ENCODE results near the gene SPATA3. TPM values are rescaled to one million over a fixed set of nuclear protein-coding genes. Genes with fewer than 3 reads are reported as not detected.

The SPATA3 gene
- total RNA-seq, 1 donor from 2014 or later, result not detected

DNA sequence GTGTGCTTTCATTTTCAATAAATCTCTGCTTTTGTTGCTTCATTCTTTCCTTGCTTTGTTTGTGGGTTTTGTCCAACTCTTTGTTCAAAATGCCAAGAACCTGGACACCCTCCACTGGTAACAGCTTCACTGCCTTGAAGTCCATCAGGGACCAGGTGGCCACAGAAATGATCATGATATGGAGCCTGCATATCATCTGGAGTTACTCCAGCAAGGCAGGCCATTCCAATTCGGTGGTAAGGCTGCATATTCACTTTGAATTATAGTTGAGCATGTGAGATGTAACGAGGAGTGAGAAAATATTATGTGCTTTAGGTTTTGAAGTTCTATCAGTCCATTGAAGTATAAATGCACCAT lies 26.3 kb upstream of the SPATA3 start:
- TF ChIP-seq CTCF (IDR thresholded peaks at IDR 0.05; ENCODE audit: insufficient read depth, low read length, severe bottlenecking), result no peak
- H3K4me3 ChIP-seq (ENCODE audit: low read depth, low read length), result no peak overlapping the region
- DNase-seq (ENCODE audit: low read depth) (no peak), FAIRE-seq (no peak)
- H3K27me3 ChIP-seq (ENCODE audit: control insufficient read depth, insufficient read depth, low read length), result no peaks in the 10 kb centered on the region
- no peaks in the 10 kb centered on the region for H3K36me3 ChIP-seq (ENCODE audit: control insufficient read depth, insufficient read depth, low read length)

DNA sequence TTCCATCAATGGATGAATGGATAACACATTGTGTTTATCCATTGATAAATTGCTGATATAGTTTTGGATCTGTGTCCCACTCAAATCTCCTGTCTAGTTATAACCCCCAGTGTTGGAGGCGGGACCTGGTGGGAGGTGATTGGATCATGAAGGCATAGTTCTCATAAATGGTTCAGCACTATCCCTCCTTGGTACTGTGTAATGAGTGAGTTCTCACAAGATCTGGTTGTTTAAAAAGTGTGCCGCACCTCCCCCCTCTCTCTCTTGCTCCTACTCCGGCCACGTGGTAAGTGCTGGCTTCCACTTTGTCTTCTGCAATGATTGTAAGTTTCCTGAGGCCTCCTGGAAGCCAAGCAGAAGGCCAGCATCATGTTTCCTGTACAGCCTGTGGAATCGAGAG lies 23.9 kb upstream of the SPATA3 start:
- FAIRE-seq, result no peak
- H3K36me3 ChIP-seq (ENCODE audit: control insufficient read depth, insufficient read depth, low read length), result no peaks in the 10 kb centered on the region
- H3K27me3 ChIP-seq (ENCODE audit: control insufficient read depth, insufficient read depth, low read length), result no peaks in the 10 kb centered on the region
- no peak for DNase-seq (ENCODE audit: low read depth)
- no peak for TF ChIP-seq CTCF (IDR thresholded peaks at IDR 0.05; ENCODE audit: insufficient read depth, low read length, severe bottlenecking)
- H3K4me3 ChIP-seq (ENCODE audit: low read depth, low read length), result no peak overlapping the region

GRCh38 chr2:230974096-230974913 lies 21.6 kb upstream of the SPATA3 start:
- DNase-seq (ENCODE audit: low read depth), result peak; percentile 66
- Histone ChIP-seq H3K36me3 (ENCODE audit: control insufficient read depth, insufficient read depth, low read length) (no peaks in the 10 kb centered on the region), H3K27me3 (ENCODE audit: control insufficient read depth, insufficient read depth, low read length) (no peaks in the 10 kb centered on the region), H3K4me3 (ENCODE audit: low read depth, low read length) (no peak overlapping the region)
- no peak for FAIRE-seq
- TF ChIP-seq CTCF (IDR thresholded peaks at IDR 0.05; ENCODE audit: insufficient read depth, low read length, severe bottlenecking), result no peak

GRCh38 chr2:230975927-230976326 lies 20.0 kb upstream of the SPATA3 start:
- DNase-seq (ENCODE audit: low read depth), result no peak
- no peak for FAIRE-seq
- Histone ChIP-seq H3K4me3 (ENCODE audit: low read depth, low read length) (no peak overlapping the region), H3K27me3 (ENCODE audit: control insufficient read depth, insufficient read depth, low read length) (no peaks in the 10 kb centered on the region), H3K36me3 (ENCODE audit: control insufficient read depth, insufficient read depth, low read length) (no peaks in the 10 kb centered on the region)
- TF ChIP-seq CTCF (IDR thresholded peaks at IDR 0.05; ENCODE audit: insufficient read depth, low read length, severe bottlenecking), result no peak

GRCh38 chr2:230976671-230977171 lies 19.2 kb upstream of the SPATA3 start:
- no peaks in the 10 kb centered on the region for H3K27me3 ChIP-seq (ENCODE audit: control insufficient read depth, insufficient read depth, low read length)
- no peak overlapping the region for H3K4me3 ChIP-seq (ENCODE audit: low read depth, low read length)
- H3K36me3 ChIP-seq (ENCODE audit: control insufficient read depth, insufficient read depth, low read length), result no peaks in the 10 kb centered on the region
- TF ChIP-seq CTCF (IDR thresholded peaks at IDR 0.05; ENCODE audit: insufficient read depth, low read length, severe bottlenecking), result no peak
- DNase-seq (ENCODE audit: low read depth) (no peak), FAIRE-seq (no peak)

- no peak for DNase-seq (ENCODE audit: low read depth)
- TF ChIP-seq CTCF (IDR thresholded peaks at IDR 0.05; ENCODE audit: insufficient read depth, low read length, severe bottlenecking), result no peak
- Histone ChIP-seq H3K4me3 (ENCODE audit: low read depth, low read length) (no peak overlapping the region), H3K36me3 (ENCODE audit: control insufficient read depth, insufficient read depth, low read length) (no peaks in the 10 kb centered on the region), H3K27me3 (ENCODE audit: control insufficient read depth, insufficient read depth, low read length) (no peaks in the 10 kb centered on the region)
- FAIRE-seq, result no peak
These were observed 15.5 kb upstream of the SPATA3 start for GRCh38 chr2:230980468-230980867.

Data from bronchial epithelial cell (primary cell).